Chondrocyte (in vitro differentiated cells): Measurements from ENCODE around the gene MTNR1A. TPM values are rescaled to one million over a fixed set of nuclear protein-coding genes. Genes with fewer than 3 reads are reported as not detected.

Experiments
- DNase-seq: peaks from one replicate; pipeline ENCODE4 v3.0.0; 2021; ENCODE audit warnings: mixed read lengths, low spot score
- H3K27ac Mint-ChIP-seq: one replicate; pipeline ENCODE4 v1.8.0; 2021; ENCODE audit warnings: mild to moderate bottlenecking, moderate library complexity, mixed read lengths; ENCODE audit not compliant: unreplicated experiment
- H3K27me3 Mint-ChIP-seq: 2 replicates; pipeline ENCODE4 v1.8.0; 2021; ENCODE audit warnings: low read depth, mixed read lengths
- H3K36me3 Mint-ChIP-seq: 2 replicates; pipeline ENCODE4 v1.8.0; 2021; ENCODE audit warnings: low read depth, mixed read lengths
- H3K4me1 Mint-ChIP-seq: 2 replicates; pipeline ENCODE4 v1.8.0; 2021; ENCODE audit warnings: low read depth, mild to moderate bottlenecking, mixed read lengths
- H3K4me3 Mint-ChIP-seq: one replicate; pipeline ENCODE4 v1.8.0; 2021; ENCODE audit warnings: mild to moderate bottlenecking, moderate library complexity, mixed read lengths; ENCODE audit not compliant: unreplicated experiment
- H3K9me3 Mint-ChIP-seq: 2 replicates; pipeline ENCODE4 v1.8.0; 2021; ENCODE audit warnings: low read depth, mixed read lengths
- total RNA-seq: library from RNA; stranded (reverse); gene quantifications from 3 replicates; pipeline ENCODE4 v1.2.1, GENCODE V29; 2021
- TF ChIP-seq, protein P1 (sequence below): fragments of 200-600 bp; sonication (generic); IDR thresholded peaks from 2 replicates; pipeline ENCODE4 v1.5.0; 2021; ENCODE audit warnings: antibody characterized with exemption, mild to moderate bottlenecking, moderate library complexity

The MTNR1A gene
- total RNA-seq, 1 donor from 2014 or later: not detected

- peak overlapping the region; percentile 15 for H3K27ac Mint-ChIP-seq
- peaks cover 46% of the 10 kb centered on the region for H3K36me3 Mint-ChIP-seq
- no peaks in the 10 kb centered on the region for H3K9me3 Mint-ChIP-seq
- H3K4me3 Mint-ChIP-seq: no peak overlapping the region
- TF ChIP-seq, protein P1, sequence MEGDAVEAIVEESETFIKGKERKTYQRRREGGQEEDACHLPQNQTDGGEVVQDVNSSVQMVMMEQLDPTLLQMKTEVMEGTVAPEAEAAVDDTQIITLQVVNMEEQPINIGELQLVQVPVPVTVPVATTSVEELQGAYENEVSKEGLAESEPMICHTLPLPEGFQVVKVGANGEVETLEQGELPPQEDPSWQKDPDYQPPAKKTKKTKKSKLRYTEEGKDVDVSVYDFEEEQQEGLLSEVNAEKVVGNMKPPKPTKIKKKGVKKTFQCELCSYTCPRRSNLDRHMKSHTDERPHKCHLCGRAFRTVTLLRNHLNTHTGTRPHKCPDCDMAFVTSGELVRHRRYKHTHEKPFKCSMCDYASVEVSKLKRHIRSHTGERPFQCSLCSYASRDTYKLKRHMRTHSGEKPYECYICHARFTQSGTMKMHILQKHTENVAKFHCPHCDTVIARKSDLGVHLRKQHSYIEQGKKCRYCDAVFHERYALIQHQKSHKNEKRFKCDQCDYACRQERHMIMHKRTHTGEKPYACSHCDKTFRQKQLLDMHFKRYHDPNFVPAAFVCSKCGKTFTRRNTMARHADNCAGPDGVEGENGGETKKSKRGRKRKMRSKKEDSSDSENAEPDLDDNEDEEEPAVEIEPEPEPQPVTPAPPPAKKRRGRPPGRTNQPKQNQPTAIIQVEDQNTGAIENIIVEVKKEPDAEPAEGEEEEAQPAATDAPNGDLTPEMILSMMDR: no peak
- no peaks in the 10 kb centered on the region for H3K27me3 Mint-ChIP-seq
- peaks cover 2% of the 10 kb centered on the region for H3K4me1 Mint-ChIP-seq
- no peak for DNase-seq
Measured at GRCh38 chr4:186591651-186592050, 36.3 kb upstream of the MTNR1A start.

- H3K4me3 Mint-ChIP-seq: no peak overlapping the region
- no peaks in the 10 kb centered on the region for H3K27me3 Mint-ChIP-seq
- DNase-seq: no peak
- TF ChIP-seq, protein P1: no peak
- H3K9me3 Mint-ChIP-seq: no peaks in the 10 kb centered on the region
- peaks cover 23% of the 10 kb centered on the region for H3K4me1 Mint-ChIP-seq
- peak overlapping the region; percentile 38 for H3K27ac Mint-ChIP-seq
- H3K36me3 Mint-ChIP-seq: peaks cover 43% of the 10 kb centered on the region
Measured at GRCh38 chr4:186588503-186588902, 33.1 kb upstream of the MTNR1A start.

DNA sequence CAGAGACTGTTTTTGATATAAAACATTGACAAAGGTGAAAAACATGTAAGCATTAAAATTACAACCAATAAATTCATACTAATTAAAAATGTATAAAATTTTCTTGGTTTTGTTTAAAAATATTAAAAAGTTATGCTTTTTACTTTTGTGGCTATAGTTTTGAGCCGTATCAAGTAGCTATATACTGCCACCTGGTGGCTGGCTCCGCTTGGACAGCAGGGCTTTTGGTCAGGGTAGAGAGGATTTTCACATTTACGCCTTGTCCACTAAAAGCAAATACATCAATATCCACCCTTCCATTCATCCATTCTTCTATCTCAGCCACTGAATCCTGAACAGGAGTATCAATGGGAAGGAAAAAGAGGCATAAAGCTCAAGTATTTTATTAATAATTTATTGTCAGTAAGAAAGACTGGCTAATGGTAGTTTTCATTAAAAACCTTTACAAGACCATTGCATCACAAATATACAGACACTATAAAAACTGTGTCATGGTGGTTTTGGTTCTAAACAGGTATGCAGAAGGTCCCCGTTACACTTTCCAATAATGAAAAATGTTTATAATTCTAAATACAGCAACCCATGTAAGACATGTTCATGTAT lies 32.1 kb upstream of the MTNR1A start:
- Mint-ChIP-seq H3K4me3 (no peak overlapping the region), H3K4me1 (peaks cover 23% of the 10 kb centered on the region), H3K36me3 (peaks cover 41% of the 10 kb centered on the region), H3K27ac (peak overlapping the region; percentile 42), H3K9me3 (no peaks in the 10 kb centered on the region), H3K27me3 (no peaks in the 10 kb centered on the region)
- TF ChIP-seq, protein P1: peak; percentile 99
- DNase-seq: no peak

GRCh38 chr4:186586205-186586604 lies 30.8 kb upstream of the MTNR1A start:
- Mint-ChIP-seq H3K9me3 (no peaks in the 10 kb centered on the region), H3K4me1 (peaks cover 23% of the 10 kb centered on the region), H3K36me3 (peaks cover 42% of the 10 kb centered on the region), H3K4me3 (no peak overlapping the region), H3K27ac (peak overlapping the region; percentile 90), H3K27me3 (no peaks in the 10 kb centered on the region)
- TF ChIP-seq, protein P1: no peak
- no peak for DNase-seq

DNA sequence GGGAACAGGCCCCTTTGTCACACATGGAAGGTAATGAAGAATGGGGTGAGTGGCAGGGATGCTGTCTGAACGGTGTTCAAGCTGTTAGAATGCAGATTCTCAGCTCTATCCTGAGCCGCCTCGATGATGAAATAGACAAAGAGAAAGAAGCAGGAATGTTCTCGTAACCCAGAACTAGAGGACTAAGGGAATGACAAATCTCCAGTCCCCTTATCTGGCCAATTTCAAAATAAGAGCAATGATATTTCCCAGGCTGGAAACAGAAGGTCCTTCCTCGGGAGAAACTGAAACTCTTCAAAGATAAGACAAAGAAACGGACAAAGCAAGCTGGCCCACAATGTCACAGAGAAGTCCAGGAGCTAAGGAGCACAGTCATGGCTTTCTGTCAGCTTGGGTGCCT lies 29.5 kb upstream of the MTNR1A start:
- no peaks in the 10 kb centered on the region for H3K9me3 Mint-ChIP-seq
- DNase-seq: no peak
- peaks cover 40% of the 10 kb centered on the region for H3K36me3 Mint-ChIP-seq
- H3K27me3 Mint-ChIP-seq: no peaks in the 10 kb centered on the region
- peaks cover 23% of the 10 kb centered on the region for H3K4me1 Mint-ChIP-seq
- no peak overlapping the region for H3K4me3 Mint-ChIP-seq
- peak overlapping the region; percentile 30 for H3K27ac Mint-ChIP-seq
- TF ChIP-seq, protein P1: no peak
